C4-2B (cell line): ENCODE data around the gene RNF214.

Experiments
- CTCF ChIP-seq: fragments of 450-650 bp; conservative IDR thresholded peaks from 2 replicates; pipeline ENCODE4 v1.5.1; 2017; ENCODE audit warnings: mild to moderate bottlenecking
- ZFX ChIP-seq: fragments of 450-650 bp; IDR thresholded peaks from 2 replicates; pipeline ENCODE4 v1.6.1; 2017

GRCh38 chr11:117189191-117189940, 43.1 kb upstream of the RNF214 start:
- TF ChIP-seq CTCF (no peak), ZFX (no peak)
